ENCODE measurements around the gene CERS1.

GRCh38 chr19:18929311-18929710 is 33.4 kb upstream of the CERS1 start:
- TF ChIP-seq, protein P1, sequence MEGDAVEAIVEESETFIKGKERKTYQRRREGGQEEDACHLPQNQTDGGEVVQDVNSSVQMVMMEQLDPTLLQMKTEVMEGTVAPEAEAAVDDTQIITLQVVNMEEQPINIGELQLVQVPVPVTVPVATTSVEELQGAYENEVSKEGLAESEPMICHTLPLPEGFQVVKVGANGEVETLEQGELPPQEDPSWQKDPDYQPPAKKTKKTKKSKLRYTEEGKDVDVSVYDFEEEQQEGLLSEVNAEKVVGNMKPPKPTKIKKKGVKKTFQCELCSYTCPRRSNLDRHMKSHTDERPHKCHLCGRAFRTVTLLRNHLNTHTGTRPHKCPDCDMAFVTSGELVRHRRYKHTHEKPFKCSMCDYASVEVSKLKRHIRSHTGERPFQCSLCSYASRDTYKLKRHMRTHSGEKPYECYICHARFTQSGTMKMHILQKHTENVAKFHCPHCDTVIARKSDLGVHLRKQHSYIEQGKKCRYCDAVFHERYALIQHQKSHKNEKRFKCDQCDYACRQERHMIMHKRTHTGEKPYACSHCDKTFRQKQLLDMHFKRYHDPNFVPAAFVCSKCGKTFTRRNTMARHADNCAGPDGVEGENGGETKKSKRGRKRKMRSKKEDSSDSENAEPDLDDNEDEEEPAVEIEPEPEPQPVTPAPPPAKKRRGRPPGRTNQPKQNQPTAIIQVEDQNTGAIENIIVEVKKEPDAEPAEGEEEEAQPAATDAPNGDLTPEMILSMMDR (IDR thresholded peaks at IDR 0.05): no peak
- no peak for TF ChIP-seq RCOR1 (IDR thresholded peaks at IDR 0.05; ENCODE audit: low read depth, low read length)
- no peak for TF ChIP-seq POLR2A (IDR thresholded peaks at IDR 0.05; ENCODE audit: low read length)
- no peak for TF ChIP-seq NPAS2 (CRISPR knock-in tag; IDR thresholded peaks at IDR 0.05; ENCODE audit: borderline replicate concordance)
- TF ChIP-seq CBX2 (IDR thresholded peaks at IDR 0.05; ENCODE audit: borderline replicate concordance, low read depth): no peak
- TF ChIP-seq HEYL (CRISPR knock-in tag; IDR thresholded peaks at IDR 0.05): no peak
- no peak for TF ChIP-seq CBX8 (IDR thresholded peaks at IDR 0.05)
